IPS-18c (cell line): Measurements from ENCODE around the gene GRK4.

Experiments
- H3K4me3 ChIP-seq: 2 replicates; pipeline ENCODE4 v1.7.0; 2013; ENCODE audit warnings: low read depth, mild to moderate bottlenecking, low read length, moderate library complexity; ENCODE audit not compliant: insufficient read depth
- H3K9me3 ChIP-seq: one replicate; pipeline ENCODE4 v1.6.1; 2013; ENCODE audit warnings: mild to moderate bottlenecking, low read length, moderate library complexity; ENCODE audit not compliant: control insufficient read depth, insufficient read depth

Gene GRK4

DNA sequence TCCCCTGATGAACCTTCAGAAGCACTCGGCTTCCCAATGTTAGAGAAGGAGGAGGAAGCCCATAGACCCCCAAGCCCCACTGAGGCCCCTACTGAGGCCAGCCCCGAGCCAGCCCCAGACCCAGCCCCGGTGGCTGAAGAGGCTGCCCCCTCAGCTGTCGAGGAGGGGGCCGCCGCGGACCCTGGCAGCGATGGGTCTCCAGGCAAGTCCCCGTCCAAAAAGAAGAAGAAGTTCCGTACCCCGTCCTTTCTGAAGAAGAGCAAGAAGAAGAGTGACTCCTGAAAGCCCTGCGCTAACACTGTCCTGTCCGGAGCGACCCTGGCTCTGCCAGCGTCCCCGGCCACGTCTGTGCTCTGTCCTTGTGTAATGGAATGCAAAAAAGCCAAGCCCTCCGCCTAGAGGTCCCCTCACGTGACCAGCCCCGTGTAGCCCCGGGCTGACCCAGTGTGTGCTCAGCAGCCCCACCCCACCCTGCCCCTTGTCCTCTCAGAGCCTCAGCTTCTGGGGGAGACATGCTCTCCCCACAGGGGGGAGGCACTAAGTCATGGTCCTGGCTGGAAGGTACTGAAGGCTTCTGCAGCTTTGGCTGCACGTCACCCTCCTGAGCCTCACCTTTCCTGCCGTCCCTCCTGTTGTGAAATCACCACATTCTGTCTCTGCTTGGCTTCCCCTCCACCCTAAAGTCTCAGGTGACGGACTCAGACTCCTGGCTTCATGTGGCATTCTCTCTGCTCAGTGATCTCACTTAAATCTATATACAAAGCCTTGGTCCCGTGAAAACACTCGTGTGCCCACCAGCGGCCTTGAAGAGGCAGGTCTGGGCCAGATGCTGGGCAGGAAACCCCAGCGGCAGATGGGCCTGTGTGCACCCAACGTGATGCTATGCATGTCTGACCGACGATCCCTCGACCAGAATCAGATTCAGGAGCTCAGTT is 34.9 kb upstream of the GRK4 start:
- Histone ChIP-seq H3K9me3 (no peaks in the 10 kb centered on the region), H3K4me3 (no peak overlapping the region)

DNA sequence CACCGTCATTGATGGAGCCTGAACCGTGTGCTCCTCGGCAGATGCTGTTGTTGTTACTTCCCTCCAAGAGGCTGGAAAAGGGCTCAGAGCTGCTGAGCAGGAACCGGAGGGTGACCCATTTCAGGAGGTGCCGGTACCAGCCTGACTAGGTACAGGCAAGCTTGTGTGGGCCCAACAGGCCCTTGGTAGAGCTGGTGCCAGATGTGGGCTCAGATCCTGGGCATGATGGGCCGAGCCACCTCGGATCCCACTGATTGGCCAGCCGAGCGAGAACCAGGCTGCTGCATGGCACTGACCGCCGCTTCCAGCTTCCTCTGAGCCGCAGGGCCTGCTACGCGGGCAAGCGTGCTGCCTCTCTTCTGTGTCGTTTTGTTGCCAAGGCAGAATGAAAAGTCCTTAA is 33.9 kb upstream of the GRK4 start:
- Histone ChIP-seq H3K4me3 (no peak overlapping the region), H3K9me3 (no peaks in the 10 kb centered on the region)

GRCh38 chr4:2930135-2930757 is 33.1 kb upstream of the GRK4 start:
- H3K9me3 ChIP-seq, result no peaks in the 10 kb centered on the region
- no peak overlapping the region for H3K4me3 ChIP-seq

GRCh38 chr4:2930758-2931511 is 32.4 kb upstream of the GRK4 start:
- Histone ChIP-seq H3K9me3 (no peaks in the 10 kb centered on the region), H3K4me3 (no peak overlapping the region)

GRCh38 chr4:2931512-2932301 is 31.7 kb upstream of the GRK4 start:
- Histone ChIP-seq H3K4me3 (no peak overlapping the region), H3K9me3 (no peaks in the 10 kb centered on the region)

DNA sequence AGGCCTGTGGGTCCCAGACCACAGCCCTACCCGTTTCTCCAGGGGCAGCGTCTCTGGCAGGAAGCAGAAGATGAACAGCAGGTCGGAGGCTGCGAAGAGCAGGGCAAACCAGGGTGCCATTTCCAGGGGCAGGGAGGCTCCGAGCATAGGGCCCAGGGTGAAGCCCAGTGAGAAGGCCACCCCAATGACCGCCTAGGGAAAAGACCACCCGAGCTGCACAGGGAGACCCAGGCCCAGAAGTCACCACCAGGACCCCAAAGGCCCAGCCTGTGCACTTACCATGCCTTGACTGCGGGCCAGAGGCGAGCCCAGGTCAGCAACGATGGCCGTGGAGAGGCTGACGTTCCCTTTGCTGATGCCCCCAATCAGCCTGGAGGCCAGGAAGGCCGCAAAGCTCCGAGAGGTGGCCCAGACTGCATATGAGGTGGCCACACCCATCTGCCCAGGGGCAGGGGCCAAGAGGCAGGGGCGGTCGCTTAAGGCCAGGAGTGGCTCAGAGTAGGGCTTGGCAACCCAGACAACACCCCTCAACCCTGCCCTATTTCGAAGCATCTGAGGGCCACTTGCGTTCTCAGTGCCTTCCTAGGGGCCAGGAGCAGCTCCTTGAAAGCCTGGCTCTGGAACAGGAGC is 30.9 kb upstream of the GRK4 start:
- H3K4me3 ChIP-seq, result no peak overlapping the region
- no peaks in the 10 kb centered on the region for H3K9me3 ChIP-seq

- H3K9me3 ChIP-seq, result no peaks in the 10 kb centered on the region
- H3K4me3 ChIP-seq, result peak overlapping the region; percentile 73
Observed at GRCh38 chr4:2932951-2933565, 30.3 kb upstream of the GRK4 start.

- H3K9me3 ChIP-seq, result no peaks in the 10 kb centered on the region
Observed at GRCh38 chr4:2933566-2934076, 29.8 kb upstream of the GRK4 start.

GRCh38 chr4:2934077-2934812 is 29.1 kb upstream of the GRK4 start:
- no peaks in the 10 kb centered on the region for H3K9me3 ChIP-seq
- H3K4me3 ChIP-seq, result peak overlapping the region; percentile 98

More at GRCh38 chr4:2933566-2934076, 29.8 kb upstream of the GRK4 start:
- H3K4me3 ChIP-seq, result peak overlapping the region; percentile 73

DNA sequence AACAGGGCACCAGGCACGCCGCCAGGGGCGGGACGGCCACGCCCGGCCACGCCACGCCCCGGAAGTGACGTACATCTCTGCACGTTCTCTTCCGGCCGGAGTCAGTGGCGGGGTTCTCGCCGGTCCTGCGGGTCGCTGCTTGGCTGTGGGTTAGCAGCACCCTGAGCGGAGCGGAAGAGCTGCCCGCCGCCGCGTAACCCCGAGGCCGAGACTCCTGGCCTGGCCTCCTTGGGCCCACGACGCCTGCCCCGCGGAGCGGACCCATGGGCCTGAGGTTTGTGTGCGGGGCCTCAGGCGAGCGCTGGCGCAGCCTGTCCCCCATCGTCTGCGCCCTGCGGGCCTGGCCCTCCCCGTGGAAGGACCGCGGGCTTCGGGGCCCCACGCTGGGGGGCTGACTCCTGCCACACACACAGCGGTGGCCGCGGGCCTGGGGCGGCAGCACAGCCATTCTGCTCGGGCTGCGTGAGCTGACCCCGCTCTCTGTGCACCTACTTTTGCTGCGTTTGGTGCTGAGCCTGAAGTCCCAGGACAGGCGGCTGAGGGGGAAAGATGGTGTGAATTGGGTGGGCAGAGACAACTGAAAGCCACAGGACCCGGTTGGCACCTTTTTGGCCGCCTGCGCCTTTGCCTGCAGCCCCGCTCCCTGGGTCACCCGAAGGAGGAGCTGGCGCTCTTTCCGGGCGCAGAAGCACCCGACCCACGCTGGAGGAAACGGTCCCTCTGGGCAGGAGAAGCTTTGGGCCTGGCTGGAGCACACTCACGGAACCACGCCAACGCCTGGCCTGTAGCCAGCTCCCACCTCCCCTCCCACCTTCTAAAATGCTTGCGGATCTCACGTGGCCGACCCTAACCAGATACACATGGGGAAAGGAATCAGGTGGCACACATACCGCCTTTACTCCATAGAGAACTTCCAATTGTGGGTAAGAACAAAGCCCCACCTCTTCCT is 28.3 kb upstream of the GRK4 start:
- peak overlapping the region; percentile 98 for H3K4me3 ChIP-seq
- no peaks in the 10 kb centered on the region for H3K9me3 ChIP-seq

DNA sequence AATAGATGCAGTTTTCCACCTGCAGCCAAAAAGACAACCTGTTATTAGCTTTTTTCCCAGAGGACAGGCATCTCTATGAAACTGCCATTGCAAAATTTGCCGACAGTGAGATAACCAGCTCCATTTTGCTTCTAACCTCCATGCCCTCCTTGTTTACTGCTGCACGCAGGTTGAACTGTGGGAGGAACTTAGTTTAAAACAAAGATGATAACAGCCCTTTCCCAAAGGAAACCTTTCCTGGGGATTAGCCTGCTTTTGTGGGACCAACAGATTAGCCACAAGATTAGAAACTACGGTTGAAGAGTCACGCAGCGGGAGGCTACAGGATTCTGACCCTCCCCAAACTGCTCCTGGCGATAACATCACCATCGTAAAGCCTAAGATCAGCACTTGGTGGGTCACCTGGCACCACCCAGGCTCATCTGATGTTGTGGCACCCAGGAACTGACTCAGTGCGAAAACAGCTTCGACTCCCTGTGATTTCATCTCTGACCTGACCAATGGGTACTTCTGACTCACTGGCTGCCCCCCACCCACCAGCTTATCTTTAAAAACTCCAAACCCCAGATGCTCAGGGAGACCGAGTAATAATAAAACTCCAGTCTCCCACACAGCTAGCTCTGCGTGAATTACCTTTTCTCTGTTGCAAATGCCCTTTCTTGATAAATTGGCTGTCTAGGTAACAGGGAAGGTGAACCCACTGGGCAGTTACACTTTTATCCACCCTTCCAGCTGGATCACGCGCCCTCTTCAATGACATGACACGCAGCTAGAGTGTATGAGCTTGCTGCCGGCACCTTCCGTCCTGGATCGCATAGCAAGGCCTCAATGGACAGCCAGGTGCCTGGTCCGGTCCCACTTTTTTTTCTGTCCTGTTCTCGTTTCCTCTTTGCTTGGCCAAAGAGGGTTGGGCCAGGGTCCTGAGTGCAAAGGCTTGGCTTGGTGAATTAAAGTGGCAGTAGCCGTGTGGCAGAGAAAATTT is 27.3 kb upstream of the GRK4 start:
- H3K9me3 ChIP-seq, result no peaks in the 10 kb centered on the region
- peak overlapping the region; percentile 98 for H3K4me3 ChIP-seq

GRCh38 chr4:2936773-2937145 is 26.6 kb upstream of the GRK4 start:
- no peak overlapping the region for H3K4me3 ChIP-seq
- H3K9me3 ChIP-seq, result no peaks in the 10 kb centered on the region

DNA sequence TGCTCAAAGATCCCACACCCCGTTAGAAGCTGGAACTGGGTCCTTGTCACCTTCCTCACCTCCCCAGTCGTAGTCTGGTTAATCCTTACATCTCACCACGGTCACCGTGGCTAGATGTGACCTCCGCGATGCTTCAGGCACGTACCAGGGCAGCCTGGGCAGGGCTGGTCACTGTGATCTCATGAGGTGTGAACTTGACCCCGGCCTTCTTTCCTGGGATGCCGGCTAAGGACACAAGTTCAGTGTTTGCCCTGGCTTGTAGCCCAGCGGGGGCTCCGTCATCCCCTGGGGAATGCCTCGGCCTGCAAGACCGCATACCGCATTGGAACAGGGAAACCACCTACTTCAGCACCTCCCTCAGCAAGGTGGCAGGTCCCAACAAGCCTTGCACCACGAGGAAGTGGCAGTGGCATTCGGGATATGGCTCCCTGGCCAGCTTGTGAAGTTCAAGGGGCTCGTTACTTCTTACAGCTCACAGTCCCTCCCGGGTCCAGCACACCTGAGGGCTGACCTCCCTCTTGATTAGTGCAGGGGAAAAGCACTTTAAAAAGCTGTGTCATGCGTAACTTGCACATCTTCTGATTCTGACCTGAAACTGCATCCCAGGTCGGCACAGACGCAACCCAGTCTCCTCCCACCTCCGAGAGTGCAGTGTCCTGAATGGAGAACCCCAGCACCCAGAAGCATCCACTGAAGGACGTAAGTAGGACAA is 26.1 kb upstream of the GRK4 start:
- Histone ChIP-seq H3K4me3 (no peak overlapping the region), H3K9me3 (no peaks in the 10 kb centered on the region)
